CD4-positive, alpha-beta T cell treated with Interleukin-15 for 4 hours (primary cell): ENCODE measurements around the gene AKT1S1.

Source experiments
- DNase-seq: peaks from one replicate; pipeline ENCODE4 v3.0.0-alpha.2; 2020; ENCODE audit warnings: low spot score

Gene AKT1S1

GRCh38 chr19:49853852-49854377 is 23.2 kb downstream of the AKT1S1 start:
- no peak for DNase-seq

GRCh38 chr19:49852631-49853126 is 24.5 kb downstream of the AKT1S1 start:
- no peak for DNase-seq

GRCh38 chr19:49851456-49852259 is 25.5 kb downstream of the AKT1S1 start:
- no peak for DNase-seq

- DNase-seq = peak; percentile 88
Observed at GRCh38 chr19:49850487-49851342, 26.4 kb downstream of the AKT1S1 start, which contains the start of gene PTOV1. Gene PTOV1, plus strand, starts transcription at chr19:49851159.

- DNase-seq = no peak
Observed at GRCh38 chr19:49850221-49850486, 27.0 kb downstream of the AKT1S1 start.

GRCh38 chr19:49849433-49850220 is 27.5 kb downstream of the AKT1S1 start:
- no peak for DNase-seq

- DNase-seq = no peak
Observed at GRCh38 chr19:49848938-49849337, 28.2 kb downstream of the AKT1S1 start.

- peak; percentile 54 for DNase-seq
Observed at GRCh38 chr19:49847731-49848696, 29.1 kb downstream of the AKT1S1 start.

- no peak for DNase-seq
Observed at GRCh38 chr19:49846408-49846807, 30.7 kb downstream of the AKT1S1 start.

GRCh38 chr19:49845414-49845813 is 31.7 kb downstream of the AKT1S1 start:
- DNase-seq = no peak

- no peak for DNase-seq
Observed at GRCh38 chr19:49844138-49845095, 32.7 kb downstream of the AKT1S1 start.

- DNase-seq = no peak
Observed at GRCh38 chr19:49843265-49843664, 33.9 kb downstream of the AKT1S1 start.

- DNase-seq = no peak
Observed at GRCh38 chr19:49840736-49841249, 36.4 kb downstream of the AKT1S1 start.

- no peak for DNase-seq
Observed at GRCh38 chr19:49840321-49840720, 36.8 kb downstream of the AKT1S1 start.

- no peak for DNase-seq
Observed at GRCh38 chr19:49839713-49840112, 37.4 kb downstream of the AKT1S1 start.

GRCh38 chr19:49838885-49839588 is 38.1 kb downstream of the AKT1S1 start:
- no peak for DNase-seq

GRCh38 chr19:49837425-49837824 is 39.7 kb downstream of the AKT1S1 start:
- no peak for DNase-seq

- DNase-seq = no peak
Observed at GRCh38 chr19:49837009-49837310, 40.2 kb downstream of the AKT1S1 start.
